Measurements from ENCODE around the gene SBK3.
"Not testable (repeated sequence)": the region's sequence is repeated elsewhere in the genome, so short reads cannot be mapped to it uniquely, and the experiment has no call there.

The SBK3 gene, protein sequence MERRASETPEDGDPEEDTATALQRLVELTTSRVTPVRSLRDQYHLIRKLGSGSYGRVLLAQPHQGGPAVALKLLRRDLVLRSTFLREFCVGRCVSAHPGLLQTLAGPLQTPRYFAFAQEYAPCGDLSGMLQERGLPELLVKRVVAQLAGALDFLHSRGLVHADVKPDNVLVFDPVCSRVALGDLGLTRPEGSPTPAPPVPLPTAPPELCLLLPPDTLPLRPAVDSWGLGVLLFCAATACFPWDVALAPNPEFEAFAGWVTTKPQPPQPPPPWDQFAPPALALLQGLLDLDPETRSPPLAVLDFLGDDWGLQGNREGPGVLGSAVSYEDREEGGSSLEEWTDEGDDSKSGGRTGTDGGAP

DNA sequence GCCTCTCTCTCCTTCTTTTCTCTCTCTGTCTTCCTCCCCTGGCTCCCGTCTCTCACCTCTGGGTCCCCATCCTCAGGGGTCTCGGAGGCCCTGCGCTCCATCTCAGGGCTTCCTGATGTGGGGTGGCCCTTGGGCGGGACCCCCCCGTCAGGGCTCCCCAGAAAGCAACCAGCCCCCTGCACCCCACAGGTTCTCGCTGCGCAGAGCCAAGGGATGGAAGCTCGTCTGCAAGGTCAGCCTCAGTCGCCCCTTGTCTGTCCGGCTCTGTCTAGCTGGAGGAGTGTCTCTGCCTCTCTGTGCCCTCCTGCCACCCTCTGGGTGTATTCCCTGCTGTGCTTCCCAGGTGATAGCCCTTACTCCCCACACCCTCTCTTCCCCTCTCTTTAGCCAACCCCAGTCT lies at the start of gene SBK3:
SBK3 (minus strand) TSS at position 101 of the 400 bp plus-strand sequence; CDS start at position 101, 0 bp downstream.
- no peak for DNase-seq (ENCODE audit: low read depth in 4 of 4, low spot score in 1 of 4)

DNA sequence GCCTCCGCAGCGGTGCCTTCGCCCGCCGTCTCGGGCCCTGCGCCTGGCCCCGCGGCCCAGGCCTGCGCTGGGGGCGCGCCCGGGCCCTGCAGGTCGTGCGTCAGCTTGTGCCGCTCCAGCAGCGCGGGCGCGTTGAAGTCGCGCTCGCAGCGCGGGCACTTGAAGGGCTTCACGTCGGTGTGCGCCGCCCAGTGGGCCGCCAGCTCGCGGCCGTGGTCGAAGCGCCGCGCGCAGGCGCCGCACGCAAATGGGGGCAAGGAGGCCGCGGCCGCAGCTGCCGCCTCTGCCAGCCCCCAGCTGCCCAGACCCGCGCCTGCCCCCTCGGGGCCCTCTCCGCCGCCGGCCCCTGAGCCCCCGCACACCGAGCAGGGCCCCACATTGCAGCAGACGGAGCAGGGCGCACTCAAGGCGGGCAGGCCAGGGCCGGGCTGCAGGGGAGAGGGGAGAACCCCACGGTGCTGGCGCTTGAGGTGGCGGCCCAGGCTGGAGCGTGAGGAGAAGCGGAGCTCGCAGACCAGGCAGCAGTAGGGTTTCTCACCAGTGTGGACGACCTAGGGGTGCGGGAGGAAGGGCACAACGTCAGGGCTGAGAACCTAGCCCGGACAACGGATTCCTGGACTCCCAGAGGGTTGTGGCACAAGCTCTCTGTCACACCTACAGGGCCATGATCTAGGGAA lies 47.9 kb upstream of the SBK3 start:
- no peak for DNase-seq (ENCODE audit: low read depth in 4 of 4, low spot score in 1 of 4)

DNA sequence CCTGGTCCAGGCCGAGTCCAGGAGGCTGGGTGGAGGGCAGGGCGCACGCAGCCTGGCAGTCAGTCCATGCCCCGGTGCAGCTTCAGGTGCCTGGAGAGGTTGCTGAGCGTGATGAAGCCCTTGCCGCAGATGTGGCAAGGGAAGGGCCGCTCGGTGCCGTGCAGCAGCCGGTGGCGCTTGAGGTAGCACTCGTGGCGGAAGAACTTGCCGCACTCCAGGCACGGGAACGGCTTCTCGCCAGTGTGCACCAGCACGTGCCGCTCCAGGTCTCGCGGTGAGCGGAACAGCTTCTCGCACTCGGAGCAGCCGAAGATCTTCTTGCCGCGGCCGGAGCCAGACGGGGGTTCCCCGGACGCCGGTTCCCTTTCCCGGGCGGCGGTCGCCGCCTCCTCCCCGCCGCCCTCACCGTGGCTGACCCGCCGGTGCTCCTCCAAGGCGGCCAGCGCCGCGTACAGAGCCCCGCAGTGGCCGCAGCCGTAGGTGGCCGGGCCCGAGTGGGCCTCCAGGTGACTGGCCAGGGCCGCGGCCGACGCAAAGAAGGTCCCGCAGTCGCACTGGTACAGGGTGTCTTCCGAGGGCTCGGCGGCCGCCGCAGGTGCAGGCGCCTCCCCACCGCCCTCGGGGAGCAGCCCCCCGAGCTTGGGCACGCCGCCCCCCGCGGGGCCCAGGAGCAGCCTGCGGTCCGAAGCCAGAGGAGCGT lies 47.2 kb upstream of the SBK3 start:
- no peak for DNase-seq (ENCODE audit: low read depth in 4 of 4, low spot score in 1 of 4)

DNA sequence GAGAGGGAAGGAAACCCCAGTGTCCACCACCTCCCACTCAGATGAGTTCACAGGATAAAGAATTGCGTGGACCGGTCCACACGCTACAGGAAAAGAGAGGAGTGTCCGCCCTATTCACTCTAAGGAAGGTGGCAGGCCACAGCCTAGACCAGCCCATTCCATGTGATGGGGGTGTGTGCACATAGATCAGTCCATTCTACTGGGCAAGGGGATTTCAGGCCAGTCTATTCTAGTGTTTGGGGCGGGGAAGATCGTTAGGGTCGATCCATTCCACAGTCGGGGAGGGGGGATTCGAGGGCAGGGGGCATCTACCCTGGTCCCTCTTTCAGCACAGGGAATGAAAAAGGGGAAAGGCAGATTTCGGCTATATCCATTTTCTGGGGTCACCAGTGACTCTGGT lies 46.2 kb upstream of the SBK3 start:
- DNase-seq (ENCODE audit: low read depth in 4 of 4, low spot score in 1 of 4), result no peak

DNA sequence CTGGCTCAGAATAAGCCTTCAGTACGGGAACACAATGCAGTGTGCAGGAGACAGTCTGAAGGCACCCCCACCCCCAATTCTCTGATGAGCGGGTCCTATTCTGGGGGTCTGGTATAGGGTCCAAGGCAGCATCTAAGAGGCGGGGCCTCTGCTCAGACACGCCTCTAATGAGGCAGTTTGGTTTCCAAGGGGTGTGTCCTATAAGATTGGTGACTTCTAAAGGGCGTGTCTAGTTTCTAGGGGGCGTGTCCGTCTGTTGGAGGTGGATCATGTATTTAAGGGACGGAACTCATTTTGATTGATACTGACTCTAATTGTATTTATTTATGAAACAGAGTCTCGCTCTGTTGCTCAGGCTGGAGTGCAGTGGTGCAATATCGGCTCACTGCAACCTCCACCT lies 45.3 kb upstream of the SBK3 start:
- DNase-seq (ENCODE audit: low read depth in 4 of 4, low spot score in 1 of 4), result no peak

DNA sequence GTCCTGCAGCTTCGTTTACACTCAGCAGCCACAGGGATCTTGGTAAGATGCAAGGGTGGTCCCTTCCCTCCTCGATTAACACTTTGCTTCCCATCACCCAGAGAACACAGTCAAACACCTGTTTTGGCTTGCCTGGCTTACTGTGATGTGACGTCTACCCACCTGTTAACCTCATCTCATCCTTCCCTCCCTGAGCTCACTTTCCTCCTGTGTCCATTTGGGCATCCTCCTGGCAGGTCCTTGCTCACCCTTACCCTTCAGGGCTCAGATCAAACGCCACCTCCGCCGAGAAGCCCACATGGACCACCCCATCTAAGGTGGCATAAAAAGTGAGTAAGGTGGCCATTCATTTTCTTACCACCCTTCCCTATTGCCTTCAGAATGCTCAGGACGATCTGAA lies 44.8 kb upstream of the SBK3 start:
- DNase-seq (ENCODE audit: low read depth in 4 of 4, low spot score in 1 of 4), result no peak

DNA sequence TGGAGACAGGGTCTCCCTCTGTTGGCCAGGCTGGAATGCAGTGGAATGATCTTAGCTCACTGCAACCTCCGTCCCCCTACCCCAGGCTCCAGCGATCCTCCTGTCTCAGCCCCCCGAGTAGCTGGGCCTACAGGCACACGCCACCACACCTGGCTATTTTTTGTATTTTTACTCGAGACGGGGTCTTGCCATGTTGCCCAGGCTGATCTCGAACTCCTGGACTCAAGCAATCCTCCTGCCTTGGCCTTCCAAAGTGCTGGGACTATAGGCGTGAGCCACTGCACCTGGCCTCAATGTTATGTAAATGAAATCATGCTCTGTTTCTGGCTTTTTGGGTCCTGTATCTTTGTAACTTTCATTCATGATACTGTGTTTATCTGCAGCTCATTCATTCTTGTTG lies 43.4 kb upstream of the SBK3 start:
- DNase-seq (ENCODE audit: low read depth in 4 of 4, low spot score in 1 of 4), result no peak

DNA sequence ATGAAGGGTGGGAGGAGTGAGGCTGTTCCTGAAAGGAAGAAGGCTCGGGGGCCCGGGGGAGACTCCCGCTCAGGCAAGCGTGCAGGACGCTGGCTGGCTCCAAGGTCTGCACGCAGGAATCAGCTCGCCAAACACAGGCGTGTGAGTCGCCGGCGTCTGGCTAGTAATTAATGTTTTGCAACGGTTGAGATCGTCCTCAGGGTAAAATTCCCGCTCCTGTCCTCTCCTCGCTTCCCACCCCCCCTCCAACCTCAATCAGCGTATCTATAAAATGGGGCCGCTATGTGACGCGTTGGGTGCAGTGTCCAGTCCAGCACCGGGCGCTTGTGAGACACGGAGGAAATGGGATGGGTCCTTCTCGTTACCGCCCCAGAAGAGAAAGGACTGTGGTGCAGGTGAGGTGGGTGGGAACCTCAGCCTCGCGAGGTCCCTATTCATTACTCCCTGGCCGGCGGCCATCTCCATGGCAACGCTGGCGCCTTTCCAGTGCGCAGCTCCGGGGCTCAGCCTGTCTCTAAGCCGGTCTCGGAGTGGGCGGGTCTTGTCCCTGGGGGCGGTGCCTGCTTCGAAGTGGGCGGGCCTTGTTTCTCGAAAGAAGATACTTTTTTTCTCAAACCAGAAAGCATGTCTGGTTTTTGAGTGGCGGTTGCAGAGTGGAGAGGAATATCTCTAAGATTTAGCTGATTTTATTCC lies 41.8 kb upstream of the SBK3 start:
- DNase-seq (ENCODE audit: low read depth in 4 of 4, low spot score in 1 of 4), result peak; percentile 86 to 95 (median 89)

DNA sequence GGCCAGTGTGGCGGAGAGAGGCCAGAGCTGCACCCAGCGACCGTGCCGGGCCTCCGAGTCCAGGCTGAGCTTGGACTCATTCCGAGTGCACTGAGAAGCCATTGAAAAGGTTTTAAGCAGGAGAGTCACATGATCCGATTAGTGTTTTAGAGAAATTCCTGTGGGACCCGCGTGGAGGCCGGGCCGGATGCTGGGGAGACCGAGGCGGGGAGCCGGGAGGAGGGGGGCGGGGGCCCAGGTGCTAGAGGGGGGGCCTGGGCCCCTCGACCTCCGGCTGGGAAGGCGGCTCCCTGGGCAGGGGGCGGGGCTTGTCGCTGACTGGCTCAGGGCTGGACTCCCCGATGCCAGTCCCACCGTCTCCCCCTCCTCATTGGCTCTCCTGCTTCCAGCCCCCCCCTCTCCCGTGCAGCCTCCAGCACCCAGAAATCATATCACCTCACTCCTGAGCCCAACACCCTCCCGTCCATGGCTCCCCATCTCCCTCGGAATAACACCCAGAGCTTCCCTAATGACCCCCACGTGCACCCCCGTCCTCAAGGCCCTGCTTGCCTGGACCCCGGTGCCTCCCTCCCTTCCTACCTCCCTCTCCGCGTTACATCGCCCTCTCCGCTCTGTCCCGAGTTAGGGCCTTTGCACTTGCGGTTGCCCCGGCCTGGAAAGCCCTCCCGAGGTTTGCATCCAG lies 40.5 kb upstream of the SBK3 start:
- peak in 3 of 4 experiments; percentile 43 to 46 (median 44) for DNase-seq (ENCODE audit: low read depth in 4 of 4, low spot score in 1 of 4)

DNA sequence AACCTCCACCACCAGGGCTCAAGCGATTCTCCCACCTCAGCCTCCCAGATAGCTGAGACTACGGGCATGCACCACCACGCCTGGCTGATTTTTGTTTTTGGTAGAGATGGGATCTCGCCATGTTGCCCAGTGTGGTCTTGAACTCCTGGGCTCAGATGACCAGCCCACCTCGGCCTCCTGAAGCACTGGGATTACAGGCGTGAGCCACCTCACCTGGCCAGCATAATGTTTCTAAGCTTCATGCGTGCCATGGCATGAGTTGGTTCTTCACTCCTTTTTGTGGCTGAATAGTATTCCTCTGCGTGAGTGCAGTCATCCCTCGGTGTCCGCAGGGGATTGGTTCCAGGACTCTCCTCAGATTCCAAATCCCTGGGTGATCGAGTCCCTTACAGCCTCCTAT lies 39.5 kb upstream of the SBK3 start:
- no peak for DNase-seq (ENCODE audit: low read depth in 4 of 4, low spot score in 1 of 4)

DNA sequence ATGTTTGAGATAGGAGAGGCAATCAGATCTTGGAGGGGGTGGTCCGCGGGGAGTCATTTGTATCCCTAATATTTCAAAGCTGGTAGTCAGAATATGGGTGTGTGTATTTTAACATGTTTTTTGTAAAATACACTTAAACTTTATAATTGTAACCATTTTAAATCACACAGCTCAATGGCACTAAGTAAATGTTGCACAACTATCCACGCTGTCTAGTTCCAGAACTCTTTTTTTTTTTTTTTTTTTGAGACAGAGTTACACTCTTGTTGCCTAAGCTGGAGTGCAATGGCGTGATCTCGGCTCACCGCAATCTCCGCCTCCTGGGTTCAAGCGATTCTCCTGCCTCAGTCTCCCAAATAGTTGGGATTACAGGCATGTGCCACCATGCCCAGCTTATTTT lies 38.6 kb upstream of the SBK3 start:
- DNase-seq (ENCODE audit: low read depth in 4 of 4, low spot score in 1 of 4), result not testable (repeated sequence)

DNA sequence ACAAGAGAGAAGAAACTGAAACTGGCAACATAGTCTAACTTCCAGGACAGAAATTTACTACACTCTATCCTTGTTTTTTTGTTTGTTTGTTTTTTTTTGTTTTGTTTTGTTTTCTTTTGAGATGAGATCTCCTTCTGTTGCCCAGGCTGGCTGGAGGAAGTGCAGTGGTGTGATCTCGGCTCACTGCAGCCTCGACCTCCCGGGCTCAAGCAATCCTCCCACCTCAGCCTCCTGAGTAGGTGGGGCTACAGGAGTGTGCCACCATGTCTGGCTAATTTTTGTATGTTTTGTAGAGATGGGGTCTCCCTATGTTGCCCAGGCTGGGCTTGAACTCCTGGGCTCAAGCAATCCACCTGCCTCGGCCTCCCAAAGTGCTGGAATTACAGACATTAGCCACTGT lies 36.9 kb upstream of the SBK3 start:
- not testable (repeated sequence) for DNase-seq (ENCODE audit: low read depth in 4 of 4, low spot score in 1 of 4)

DNA sequence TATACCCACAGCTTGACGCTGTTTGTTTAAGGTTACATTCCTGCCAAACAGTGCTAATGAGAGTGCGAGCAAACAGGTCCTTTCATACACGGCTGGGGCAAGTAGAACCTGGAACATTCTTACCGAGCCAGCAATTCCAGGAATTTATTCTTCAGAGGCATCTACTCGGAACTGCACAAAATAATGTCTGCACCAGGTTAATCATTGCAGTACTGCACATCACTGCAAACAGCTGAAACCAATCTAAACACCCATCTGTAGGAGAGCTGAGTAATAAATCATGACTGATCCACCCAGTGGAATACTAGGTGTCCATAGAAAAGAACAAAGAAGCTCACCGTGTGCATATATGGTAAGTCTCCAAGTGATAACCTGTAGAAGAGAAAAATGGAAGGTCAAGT lies 36.5 kb upstream of the SBK3 start:
- DNase-seq (ENCODE audit: low read depth in 4 of 4, low spot score in 1 of 4), result no peak

DNA sequence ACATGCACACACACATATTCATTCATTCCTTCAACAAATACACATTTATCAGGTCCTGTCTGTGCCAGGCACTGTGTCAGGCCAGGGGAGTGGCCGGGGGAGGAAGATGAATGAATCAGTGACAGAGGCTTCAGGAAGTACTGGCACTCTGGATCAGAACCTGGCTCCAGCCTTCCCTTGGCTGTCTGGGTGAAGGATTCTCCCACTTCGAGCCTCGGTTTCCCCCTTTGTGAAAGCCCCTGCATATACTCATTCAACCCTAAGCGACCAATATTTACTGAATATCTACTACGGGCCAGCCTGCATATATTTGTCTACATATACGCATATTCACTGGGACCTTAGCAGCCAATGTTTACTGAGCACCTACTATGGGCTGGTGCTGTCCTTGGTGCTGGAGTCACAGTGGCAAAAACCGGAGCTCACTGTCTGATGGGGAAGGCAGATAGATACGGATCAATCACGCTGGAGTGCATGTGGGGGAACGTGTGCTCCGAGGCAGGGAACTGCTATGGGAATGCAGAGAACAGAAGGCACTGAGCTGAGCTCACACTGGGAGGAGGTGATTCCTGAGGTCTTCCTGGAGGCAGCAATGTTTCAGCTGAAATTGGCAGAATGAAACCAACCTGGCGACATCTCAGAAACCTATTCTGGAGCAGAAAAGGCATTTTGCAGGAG lies 35.9 kb upstream of the SBK3 start:
- DNase-seq (ENCODE audit: low read depth in 4 of 4, low spot score in 1 of 4), result no peak

DNA sequence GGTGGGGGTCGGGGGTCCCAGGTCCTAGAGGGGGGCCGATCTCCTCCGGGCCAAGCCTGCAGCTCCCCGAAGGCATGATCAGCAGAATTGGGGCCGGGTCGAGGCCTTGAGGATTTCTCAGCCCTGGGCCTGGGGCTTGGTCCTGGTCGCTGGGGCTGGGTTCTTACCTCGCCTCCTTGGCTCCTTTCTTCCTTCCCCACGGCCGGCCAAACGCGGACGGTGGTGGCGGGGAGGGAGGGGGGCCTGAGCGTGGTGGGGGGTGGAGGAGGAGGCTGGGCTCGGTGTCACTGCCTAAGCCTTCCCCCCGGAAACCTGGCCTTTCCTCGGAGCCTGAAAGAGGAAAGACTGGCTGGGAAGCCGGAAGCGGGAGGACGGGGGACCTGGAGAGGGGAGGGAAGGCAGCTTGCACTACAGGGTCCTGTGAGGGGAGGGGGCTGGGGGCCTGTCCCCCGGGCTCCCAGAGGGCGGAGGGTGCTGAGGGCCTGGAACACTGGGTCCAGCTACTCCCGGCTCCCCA lies 35.3 kb upstream of the SBK3 start, which contains the start of gene ZNF579:
ZNF579 (minus strand) TSS at position 221 of the 517 bp plus-strand sequence. CDS start 1,209 bp downstream, outside the sequence.
- peak; percentile 59 to 81 (median 76) for DNase-seq (ENCODE audit: low read depth in 4 of 4, low spot score in 1 of 4)

DNA sequence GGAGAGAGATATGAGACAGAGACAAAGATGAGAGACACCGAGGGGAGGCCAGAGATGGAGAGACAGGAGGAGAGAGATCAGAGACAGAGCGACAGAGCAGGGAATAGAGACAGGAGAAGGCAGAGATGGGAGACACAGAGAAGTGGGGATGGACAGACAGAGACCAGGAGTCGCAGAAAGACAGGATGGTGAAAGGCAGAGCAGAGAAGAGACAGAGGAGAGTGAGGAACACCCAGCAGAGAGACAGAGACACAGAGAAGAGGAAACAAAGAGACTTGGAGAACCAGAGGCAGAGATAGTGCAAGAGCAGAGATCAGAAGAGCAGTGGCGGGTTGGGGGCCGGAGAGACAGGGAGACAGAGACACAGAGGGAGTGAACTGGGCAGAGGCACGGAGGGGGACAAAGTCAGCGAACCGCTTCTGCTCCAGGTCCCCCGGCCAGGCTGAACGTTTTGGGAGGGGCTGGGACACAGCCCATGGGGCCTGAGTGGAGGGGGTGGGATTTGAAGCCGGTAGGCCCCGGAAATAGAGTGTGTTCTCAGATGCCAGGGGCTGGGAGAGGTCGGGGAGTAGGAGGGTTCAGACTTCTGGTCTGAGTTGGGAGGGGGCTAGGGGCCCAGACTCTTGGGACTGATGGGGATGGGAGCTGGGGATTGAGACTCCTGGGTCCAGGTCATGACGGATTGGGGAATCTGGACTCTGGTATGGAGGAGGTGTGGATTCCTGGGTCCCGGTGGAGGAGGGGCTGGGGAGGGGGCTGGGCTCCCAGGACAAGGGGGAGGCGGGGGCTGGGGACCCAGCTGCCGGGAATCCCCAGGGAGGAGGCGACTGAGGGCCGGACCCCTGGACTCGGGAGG lies 34.7 kb upstream of the SBK3 start:
- no peak for DNase-seq (ENCODE audit: low read depth in 4 of 4, low spot score in 1 of 4)

DNA sequence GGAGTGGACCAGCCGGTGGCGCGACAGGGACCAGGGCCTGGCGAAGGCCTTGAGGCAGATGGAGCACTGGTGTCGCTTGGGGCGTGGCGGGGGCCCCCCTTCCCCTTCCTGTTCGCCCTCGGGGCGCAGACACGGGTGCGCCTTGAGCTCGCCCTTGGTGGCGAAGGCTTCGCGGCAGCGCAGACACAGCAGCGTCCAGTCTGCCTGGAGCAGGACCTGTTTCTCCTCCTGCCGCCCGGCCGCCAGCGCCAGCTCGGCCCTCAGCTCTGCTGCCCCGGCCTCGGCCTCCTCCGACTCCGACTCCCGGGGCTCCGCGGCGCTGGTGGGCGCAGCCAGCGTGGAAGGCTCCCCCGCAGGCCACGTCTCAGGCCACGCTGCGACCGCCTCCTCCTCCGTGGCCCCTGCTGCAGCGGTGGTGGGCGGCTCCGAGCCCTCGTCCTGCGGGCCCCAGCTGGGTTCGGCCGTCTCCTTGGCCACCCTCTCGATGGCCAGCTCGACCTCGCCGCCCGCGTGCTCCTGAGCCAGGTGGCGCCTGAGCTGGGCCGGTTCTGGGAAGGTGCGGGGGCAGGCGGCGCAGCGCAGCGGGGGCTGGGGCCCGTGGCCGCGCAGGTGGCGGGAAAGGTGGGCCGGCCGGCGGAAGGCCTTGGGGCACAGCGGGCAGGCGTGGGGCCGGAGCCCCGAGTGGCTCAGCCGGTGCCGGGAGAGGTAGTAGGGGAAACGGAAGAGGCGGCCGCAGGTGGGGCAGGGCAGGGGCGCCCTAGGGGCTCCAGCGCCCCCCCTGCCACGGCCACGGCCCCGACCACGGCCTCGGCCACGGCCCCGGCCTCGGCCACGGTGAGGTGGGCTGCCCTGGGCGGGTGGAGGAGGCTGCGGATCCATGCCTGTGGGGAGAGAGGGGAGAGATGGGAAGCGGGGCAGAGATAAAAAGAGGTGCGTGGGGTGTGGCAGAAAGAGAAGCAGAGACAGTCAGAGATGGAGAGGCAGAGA lies 33.7 kb upstream of the SBK3 start:
- no peak for DNase-seq (ENCODE audit: low read depth in 4 of 4, low spot score in 1 of 4)
